GM23248 (cell line): ENCODE measurements around the gene UMAD1.

Experiments
- EZH2 ChIP-seq: fragments of 200-600 bp; sonication (generic); IDR thresholded peaks from 2 replicates; pipeline ENCODE4 v1.6.1; 2018; ENCODE audit warnings: antibody characterized with exemption, mild to moderate bottlenecking; ENCODE audit not compliant: insufficient read depth, poor library complexity, severe bottlenecking
- EZH2phosphoT487 ChIP-seq: fragments of 200-600 bp; sonication (generic); IDR thresholded peaks from 2 replicates; pipeline ENCODE4 v1.6.1; 2018; ENCODE audit warnings: antibody characterized with exemption, moderate library complexity, mild to moderate bottlenecking, low read depth; ENCODE audit not compliant: insufficient read depth

GRCh38 chr7:7704867-7705266 lies 64.3 kb downstream of the UMAD1 start:
- no peak for TF ChIP-seq EZH2
- TF ChIP-seq EZH2phosphoT487 = no peak
